Spleen (tissue), 7 donors: ENCODE measurements around the gene ASB1.

Experiments used
- CTCF ChIP-seq, 11 experiments: fragments of 200-600 bp in 7 of 11; fragments of 450-650 bp in 4 of 11; sonication (generic) in 4 of 11; IDR thresholded peaks in 8 of 11; conservative IDR thresholded peaks in 3 of 11; 1 replicate in 7 of 11; 2 replicates in 4 of 11; pipeline versions ENCODE4 v1.4.0 to v1.8.0; 2016 to 2021; ENCODE audit warnings: antibody characterized with exemption in 11 of 11, inconsistent platforms in 4 of 11, mild to moderate bottlenecking in 1 of 11
- POLR2A ChIP-seq, 3 donors: fragments of 450-650 bp; IDR thresholded peaks; one replicate each; pipeline ENCODE4 v1.5.1; 2017; ENCODE audit warnings: antibody characterized with exemption in 3 of 3, mild to moderate bottlenecking in 1 of 3
- POLR2AphosphoS5 ChIP-seq, 3 donors: sonication (generic); formaldehyde crosslinking; IDR thresholded peaks; one replicate each; pipeline ENCODE4 v1.5.1; 2017; ENCODE audit warnings: antibody characterized with exemption in 3 of 3
- donor health status: DM: no; HTN: no; CAD: no; lungs with moderate emphysema.
- donor health status: DM: no; HTN: no; CAD: no.
- donor health status: DM: no; HTN: no; CAD: no.

GRCh38 chr2:238461916-238462315 is 35.2 kb downstream of the ASB1 start:
- no peak for TF ChIP-seq CTCF (IDR thresholded peaks at IDR 0.05 in 8 of 11, conservative IDR thresholded peaks at IDR 0.05 in 3 of 11)
- no peak for TF ChIP-seq POLR2A (IDR thresholded peaks at IDR 0.05)
- no peak for TF ChIP-seq POLR2AphosphoS5 (IDR thresholded peaks at IDR 0.05)
